ENCODE measurements around the gene ACOT6. TPM values are rescaled to one million over a fixed set of nuclear protein-coding genes. Genes with fewer than 3 reads are reported as not detected.
"Not testable (repeated sequence)": the region's sequence is repeated elsewhere in the genome, so short reads cannot be mapped to it uniquely, and the experiment has no call there.

Gene ACOT6
- total RNA-seq, 1 experiment from 2014 or later = not detected

- Histone ChIP-seq H3K36me3 (no peaks in the 10 kb centered on the region), H3K9me3 (replicated peaks) (no peaks in the 10 kb centered on the region), H3K4me1 (peaks cover 9% of the 10 kb centered on the region), H3K27ac (no peak overlapping the region), H3K4me3 (no peak overlapping the region), H3K27me3 (no peaks in the 10 kb centered on the region)
- no peak for DNase-seq
Measured at GRCh38 chr14:73655851-73656250, 43.5 kb downstream of the ACOT6 start.

- H3K27ac ChIP-seq; H3K36me3 ChIP-seq; H3K27me3 ChIP-seq; H3K4me3 ChIP-seq; H3K9me3 ChIP-seq (replicated peaks); DNase-seq: not testable (repeated sequence)
- H3K4me1 ChIP-seq = peaks cover 33% of the 10 kb centered on the region
Measured at GRCh38 chr14:73659202-73659601, 46.9 kb downstream of the ACOT6 start.

- Histone ChIP-seq H3K27me3 (no peaks in the 10 kb centered on the region), H3K27ac (no peak overlapping the region), H3K9me3 (replicated peaks) (no peaks in the 10 kb centered on the region), H3K36me3 (no peaks in the 10 kb centered on the region), H3K4me1 (peaks cover 31% of the 10 kb centered on the region), H3K4me3 (no peak overlapping the region)
- no peak for DNase-seq
Measured at GRCh38 chr14:73660511-73660910, 48.2 kb downstream of the ACOT6 start.

GRCh38 chr14:73661872-73662271 lies 49.6 kb downstream of the ACOT6 start:
- peak; percentile 11 to 73 for DNase-seq
- H3K4me3 ChIP-seq = no peak overlapping the region
- no peaks in the 10 kb centered on the region for H3K9me3 ChIP-seq (replicated peaks)
- H3K27ac ChIP-seq = peak overlapping the region; percentile 92
- no peaks in the 10 kb centered on the region for H3K27me3 ChIP-seq
- H3K36me3 ChIP-seq = no peaks in the 10 kb centered on the region
- peaks cover 30% of the 10 kb centered on the region for H3K4me1 ChIP-seq

GRCh38 chr14:73662487-73662943 lies 50.2 kb downstream of the ACOT6 start:
- no peaks in the 10 kb centered on the region for H3K27me3 ChIP-seq
- H3K27ac ChIP-seq = peak overlapping the region; percentile 92
- H3K9me3 ChIP-seq (replicated peaks) = no peaks in the 10 kb centered on the region
- H3K4me1 ChIP-seq = peaks cover 30% of the 10 kb centered on the region
- no peaks in the 10 kb centered on the region for H3K36me3 ChIP-seq
- H3K4me3 ChIP-seq = no peak overlapping the region
- peak; percentile 81 to 88 for DNase-seq

- Histone ChIP-seq H3K27me3 (no peaks in the 10 kb centered on the region), H3K4me3 (no peak overlapping the region), H3K36me3 (no peaks in the 10 kb centered on the region), H3K9me3 (replicated peaks) (no peaks in the 10 kb centered on the region), H3K4me1 (peaks cover 30% of the 10 kb centered on the region), H3K27ac (no peak overlapping the region)
- DNase-seq = no peak
Measured at GRCh38 chr14:73663548-73664212, 51.4 kb downstream of the ACOT6 start.

- Histone ChIP-seq H3K27me3 (no peaks in the 10 kb centered on the region), H3K9me3 (replicated peaks) (no peaks in the 10 kb centered on the region), H3K4me3 (no peak overlapping the region), H3K36me3 (no peaks in the 10 kb centered on the region), H3K27ac (no peak overlapping the region), H3K4me1 (peaks cover 30% of the 10 kb centered on the region)
- no peak for DNase-seq
Measured at GRCh38 chr14:73665130-73665529, 52.8 kb downstream of the ACOT6 start.

- H3K27me3 ChIP-seq = no peaks in the 10 kb centered on the region
- H3K9me3 ChIP-seq (replicated peaks) = no peaks in the 10 kb centered on the region
- no peak for DNase-seq
- no peak overlapping the region for H3K27ac ChIP-seq
- H3K4me3 ChIP-seq = no peak overlapping the region
- no peaks in the 10 kb centered on the region for H3K36me3 ChIP-seq
- peaks cover 17% of the 10 kb centered on the region for H3K4me1 ChIP-seq
Measured at GRCh38 chr14:73666583-73666982, 54.3 kb downstream of the ACOT6 start.

- Histone ChIP-seq H3K9me3 (replicated peaks) (no peaks in the 10 kb centered on the region), H3K4me3 (no peak overlapping the region), H3K4me1 (peaks cover 4% of the 10 kb centered on the region), H3K27me3 (no peaks in the 10 kb centered on the region), H3K36me3 (no peaks in the 10 kb centered on the region), H3K27ac (no peak overlapping the region)
- no peak for DNase-seq
Measured at GRCh38 chr14:73667854-73668253, 55.5 kb downstream of the ACOT6 start.

Other genes with a start within 250 kb of the ACOT6 start
- 18.9 and 25.0 TPM in 2 replicates for gene NUMB, start 154.0 kb upstream of the ACOT6 start, total RNA-seq (2014; rRNA removed; shearing (Covaris generic))
- gene RIOX1, start 121.6 kb upstream of the ACOT6 start, total RNA-seq (2014; rRNA removed; shearing (Covaris generic)) = 14.7 and 15.1 TPM in 2 replicates
- 0.87 and 1.5 TPM in 2 replicates for gene ACOT1, start 75.4 kb upstream of the ACOT6 start, total RNA-seq (2014; rRNA removed; shearing (Covaris generic))
- gene HEATR4, start 53.6 kb upstream of the ACOT6 start, total RNA-seq (2014; rRNA removed; shearing (Covaris generic)) = not detected in 2 replicates
- 16.7 and 16.9 TPM in 2 replicates for gene ACOT2, start 43.3 kb upstream of the ACOT6 start, total RNA-seq (2014; rRNA removed; shearing (Covaris generic))
- 0.08 TPM in 1 of 2 replicates, not detected in the other for gene ACOT4, start 20.6 kb upstream of the ACOT6 start, total RNA-seq (2014; rRNA removed; shearing (Covaris generic))
- 10.3 and 14.7 TPM in 2 replicates for gene DNAL1, start 32.5 kb downstream of the ACOT6 start, total RNA-seq (2014; rRNA removed; shearing (Covaris generic))
- gene PNMA1, start 101.9 kb downstream of the ACOT6 start, total RNA-seq (2014; rRNA removed; shearing (Covaris generic)) = 11.0 and 11.3 TPM in 2 replicates
- 3.8 and 5.4 TPM in 2 replicates for gene PTGR2, start 239.3 kb downstream of the ACOT6 start, total RNA-seq (2014; rRNA removed; shearing (Covaris generic))

All from SJCRH30 (cell line).